Measurements from ENCODE around the gene ARHGAP27.
"Not testable (repeated sequence)": the region's sequence is repeated elsewhere in the genome, so short reads cannot be mapped to it uniquely, and the experiment has no call there.

Gene ARHGAP27

GRCh38 chr17:45361976-45362375 lies 70.7 kb downstream of the ARHGAP27 start:
- no peak for DNase-seq

- no peak for DNase-seq
These were observed 71.2 kb downstream of the ARHGAP27 start for GRCh38 chr17:45361451-45361850.

GRCh38 chr17:45357364-45357997 lies 75.2 kb downstream of the ARHGAP27 start:
- no peak for DNase-seq

GRCh38 chr17:45355087-45355486 lies 77.6 kb downstream of the ARHGAP27 start:
- DNase-seq, result no peak

- DNase-seq, result peak; percentile 67
These were observed 79.6 kb downstream of the ARHGAP27 start for GRCh38 chr17:45353043-45353442.

GRCh38 chr17:45351831-45352230 lies 80.8 kb downstream of the ARHGAP27 start:
- DNase-seq, result no peak

GRCh38 chr17:45347444-45347843 lies 85.2 kb downstream of the ARHGAP27 start:
- DNase-seq, result no peak

- no peak for DNase-seq
These were observed 86.3 kb downstream of the ARHGAP27 start for GRCh38 chr17:45346216-45347015.

- DNase-seq, result no peak
These were observed 87.0 kb downstream of the ARHGAP27 start for GRCh38 chr17:45345554-45346215.

- DNase-seq, result no peak
These were observed 87.5 kb downstream of the ARHGAP27 start for GRCh38 chr17:45345246-45345553.

GRCh38 chr17:45343967-45344664 lies 88.6 kb downstream of the ARHGAP27 start:
- not testable (repeated sequence) for DNase-seq

Data from CD4-positive, alpha-beta T cell treated with Interleukin-15 for 1 hour (primary cell).